Measurements from ENCODE around the gene KBTBD4. TPM values are rescaled to one million over a fixed set of nuclear protein-coding genes. Genes with fewer than 3 reads are reported as not detected.

The KBTBD4 gene
- total RNA-seq, 1 experiment from 2014 or later: 13.2 TPM

GRCh38 chr11:47592251-47592650 lies 13.5 kb upstream of the KBTBD4 start:
- H3K4me1 ChIP-seq (ENCODE audit: control insufficient read depth in 1 of 2, insufficient read depth in 2 of 2, low read length in 2 of 2): no peaks in the 10 kb centered on the region
- no peaks in the 10 kb centered on the region for H3K79me2 ChIP-seq (ENCODE audit: insufficient read depth, low read length)
- H3K36me3 ChIP-seq (ENCODE audit: control insufficient read depth in 1 of 2, insufficient read depth in 2 of 2, low read length in 2 of 2): no peaks in the 10 kb centered on the region
- POLR2A ChIA-PET: interaction anchor here (0.6 kb wide), 1 partner anchor 340 kb away, joined by 3 read pairs; no protein-coding TSS in a partner anchor
- no peak overlapping the region for H3K27ac ChIP-seq (ENCODE audit: low read depth, low read length)
- H2AFZ ChIP-seq (ENCODE audit: low read depth, low read length, poor library complexity, severe bottlenecking): no peak overlapping the region
- BruUV-seq (replicated peaks): no TSS peak
- ATAC-seq (no peak), DNase-seq (ENCODE audit: low read depth, low spot score) (no peak)
- no peak overlapping the region for H3K4me2 ChIP-seq (ENCODE audit: low read length)
- CTCF ChIA-PET: no interaction called here
- no peaks in the 10 kb centered on the region for H4K20me1 ChIP-seq (ENCODE audit: insufficient read depth)
- TF ChIP-seq FOSL1 (IDR thresholded peaks at IDR 0.05; ENCODE audit: low read depth): no peak
- no peak for TF ChIP-seq SRF (IDR thresholded peaks at IDR 0.05; ENCODE audit: low read depth)
- TF ChIP-seq RAD21 (IDR thresholded peaks at IDR 0.05; ENCODE audit: low read depth): no peak
- no peak for TF ChIP-seq ZNF274 (IDR thresholded peaks at IDR 0.05; ENCODE audit: low read depth, low read length)
- no peak for TF ChIP-seq POLR2A (IDR thresholded peaks at IDR 0.05; ENCODE audit: borderline replicate concordance, extremely low read depth, insufficient read depth, insufficient read length)
- no peak for TF ChIP-seq CTCF (IDR thresholded peaks at IDR 0.05 in 2 of 3, conservative IDR thresholded peaks at IDR 0.05 in 1 of 3; ENCODE audit: borderline replicate concordance in 1 of 3, insufficient read depth in 1 of 3, low read depth in 2 of 3, low read length in 2 of 3)
- no peak for TF ChIP-seq YY1 (IDR thresholded peaks at IDR 0.05; ENCODE audit: extremely low read depth, insufficient replicate concordance, low read depth, low read length)
- TF ChIP-seq TCF7L2 (IDR thresholded peaks at IDR 0.05; ENCODE audit: borderline replicate concordance, extremely low read depth, insufficient read depth, insufficient read length): no peak
- TF ChIP-seq SIN3A (IDR thresholded peaks at IDR 0.05; ENCODE audit: low read depth): no peak
- TF ChIP-seq ATF3 (IDR thresholded peaks at IDR 0.05): no peak
- no peak overlapping the region for H3K4me3 ChIP-seq (replicated peaks in 1 of 2; ENCODE audit: low read depth in 1 of 2, low read length in 2 of 2)
- no peaks in the 10 kb centered on the region for H3K9me2 ChIP-seq (ENCODE audit: insufficient read depth)
- intact Hi-C loops (cut with micrococcal nuclease): no loop called here
- peaks cover 6% of the 10 kb centered on the region; the same call in 1 of the 2 replicates for H3K27me3 ChIP-seq (ENCODE audit: insufficient read depth, low read length)
- RAD21 ChIA-PET (ENCODE audit: low non-redundant PET in 1 of 2, low total read pairs in 2 of 2, uncharacterized antibody in 2 of 2, unreplicated experiment in 2 of 2): no interaction called here
- no peaks in the 10 kb centered on the region for H3K9me3 ChIP-seq (ENCODE audit: control insufficient read depth in 1 of 2, insufficient read depth in 1 of 2, low read depth in 1 of 2, low read length in 2 of 2)
- no peak overlapping the region for H3K9ac ChIP-seq (ENCODE audit: low read length)

All from HCT116 (cell line).